ENCODE results near the gene MRPL34.
A peak's percentile ranks its signal among the peaks of the same experiment; 100 is the strongest.

The MRPL34 gene

GRCh38 chr19:17340871-17341357 is 35.2 kb downstream of the MRPL34 start:
- peak overlapping the region; percentile 99 for H3K27ac ChIP-seq
- no peak for TF ChIP-seq CTCF (IDR thresholded peaks at IDR 0.05)
- TF ChIP-seq ZFX (IDR thresholded peaks at IDR 0.05; ENCODE audit: borderline replicate concordance): no peak

- TF ChIP-seq CTCF (IDR thresholded peaks at IDR 0.05) (no peak), ZFX (IDR thresholded peaks at IDR 0.05; ENCODE audit: borderline replicate concordance) (no peak)
- peak overlapping the region; percentile 4; the same call in 1 of the 2 replicates for H3K27ac ChIP-seq
These were observed 35.7 kb downstream of the MRPL34 start for GRCh38 chr19:17341386-17341785.

GRCh38 chr19:17341845-17342244 is 36.2 kb downstream of the MRPL34 start:
- TF ChIP-seq CTCF (IDR thresholded peaks at IDR 0.05) (no peak), ZFX (IDR thresholded peaks at IDR 0.05; ENCODE audit: borderline replicate concordance) (no peak)
- peak overlapping the region; percentile 4; the same call in 1 of the 2 replicates for H3K27ac ChIP-seq

GRCh38 chr19:17346109-17346671 is 40.5 kb downstream of the MRPL34 start:
- TF ChIP-seq CTCF (IDR thresholded peaks at IDR 0.05): peak; percentile 94
- no peak for TF ChIP-seq ZFX (IDR thresholded peaks at IDR 0.05; ENCODE audit: borderline replicate concordance)
- H3K27ac ChIP-seq: no peak overlapping the region

GRCh38 chr19:17347361-17347760 is 41.7 kb downstream of the MRPL34 start:
- TF ChIP-seq CTCF (IDR thresholded peaks at IDR 0.05) (no peak), ZFX (IDR thresholded peaks at IDR 0.05; ENCODE audit: borderline replicate concordance) (no peak)
- no peak overlapping the region for H3K27ac ChIP-seq

GRCh38 chr19:17347877-17348276 is 42.2 kb downstream of the MRPL34 start:
- TF ChIP-seq CTCF (IDR thresholded peaks at IDR 0.05): no peak
- no peak for TF ChIP-seq ZFX (IDR thresholded peaks at IDR 0.05; ENCODE audit: borderline replicate concordance)
- no peak overlapping the region for H3K27ac ChIP-seq

- no peak overlapping the region for H3K27ac ChIP-seq
These were observed 43.0 kb downstream of the MRPL34 start for GRCh38 chr19:17348700-17349099.

More at GRCh38 chr19:17348700-17349099, 43.0 kb downstream of the MRPL34 start:
- TF ChIP-seq ZFX (IDR thresholded peaks at IDR 0.05; ENCODE audit: borderline replicate concordance): no peak
- TF ChIP-seq CTCF (IDR thresholded peaks at IDR 0.05): no peak

All from 22Rv1 (cell line).